ENCODE data around the gene USP37. TPM values are rescaled to one million over a fixed set of nuclear protein-coding genes. Genes with fewer than 3 reads are reported as not detected.

USP37 gene
- total RNA-seq, 1 donor from 2014 or later = 17.8 TPM

GRCh38 chr2:218456849-218457248, 111.3 kb downstream of the USP37 start:
- Mint-ChIP-seq H3K4me1 (no peaks in the 10 kb centered on the region), H3K27ac (no peak overlapping the region), H3K9me3 (no peaks in the 10 kb centered on the region), H3K27me3 (ENCODE audit: low read depth) (no peaks in the 10 kb centered on the region), H3K4me3 (no peak overlapping the region), H3K36me3 (peaks cover 25% of the 10 kb centered on the region)
- DNase-seq (ENCODE audit: low spot score in 2 of 2, unreplicated experiment in 2 of 2) = no peak
- no peak for TF ChIP-seq CTCF (IDR thresholded peaks at IDR 0.05; ENCODE audit: unreplicated experiment)

- TF ChIP-seq CTCF (IDR thresholded peaks at IDR 0.05; ENCODE audit: unreplicated experiment) = no peak
- no peak overlapping the region for H3K27ac Mint-ChIP-seq
- peaks cover 25% of the 10 kb centered on the region for H3K36me3 Mint-ChIP-seq
- H3K4me1 Mint-ChIP-seq = no peaks in the 10 kb centered on the region
- no peak for DNase-seq (ENCODE audit: low spot score in 2 of 2, unreplicated experiment in 2 of 2)
- H3K27me3 Mint-ChIP-seq (ENCODE audit: low read depth) = no peaks in the 10 kb centered on the region
- no peak overlapping the region for H3K4me3 Mint-ChIP-seq
- H3K9me3 Mint-ChIP-seq = no peaks in the 10 kb centered on the region
Observed at GRCh38 chr2:218452079-218452478, 116.1 kb downstream of the USP37 start.

- Mint-ChIP-seq H3K4me1 (peaks cover 3% of the 10 kb centered on the region), H3K36me3 (peaks cover 16% of the 10 kb centered on the region), H3K27me3 (ENCODE audit: low read depth) (no peaks in the 10 kb centered on the region), H3K9me3 (no peaks in the 10 kb centered on the region), H3K4me3 (no peak overlapping the region), H3K27ac (no peak overlapping the region)
- no peak for DNase-seq (ENCODE audit: low spot score in 2 of 2, unreplicated experiment in 2 of 2)
- no peak for TF ChIP-seq CTCF (IDR thresholded peaks at IDR 0.05; ENCODE audit: unreplicated experiment)
Observed at GRCh38 chr2:218448934-218449333, 119.2 kb downstream of the USP37 start.

- no peak overlapping the region for H3K27ac Mint-ChIP-seq
- no peak overlapping the region for H3K4me3 Mint-ChIP-seq
- DNase-seq (ENCODE audit: low spot score in 2 of 2, unreplicated experiment in 2 of 2) = no peak
- H3K9me3 Mint-ChIP-seq = no peaks in the 10 kb centered on the region
- no peak for TF ChIP-seq CTCF (IDR thresholded peaks at IDR 0.05; ENCODE audit: unreplicated experiment)
- H3K36me3 Mint-ChIP-seq = peaks cover 14% of the 10 kb centered on the region
- no peaks in the 10 kb centered on the region for H3K27me3 Mint-ChIP-seq (ENCODE audit: low read depth)
- peaks cover 3% of the 10 kb centered on the region for H3K4me1 Mint-ChIP-seq
Observed at GRCh38 chr2:218447072-218447471, 121.1 kb downstream of the USP37 start.

GRCh38 chr2:218446547-218446946, 121.6 kb downstream of the USP37 start:
- DNase-seq (ENCODE audit: low spot score in 2 of 2, unreplicated experiment in 2 of 2) = no peak
- Mint-ChIP-seq H3K36me3 (peaks cover 14% of the 10 kb centered on the region), H3K27me3 (ENCODE audit: low read depth) (no peaks in the 10 kb centered on the region), H3K27ac (no peak overlapping the region), H3K4me3 (no peak overlapping the region), H3K4me1 (peaks cover 3% of the 10 kb centered on the region), H3K9me3 (no peaks in the 10 kb centered on the region)
- no peak for TF ChIP-seq CTCF (IDR thresholded peaks at IDR 0.05; ENCODE audit: unreplicated experiment)

- DNase-seq (ENCODE audit: low spot score in 2 of 2, unreplicated experiment in 2 of 2) = no peak
- Mint-ChIP-seq H3K4me1 (peaks cover 3% of the 10 kb centered on the region), H3K27me3 (ENCODE audit: low read depth) (no peaks in the 10 kb centered on the region), H3K9me3 (no peaks in the 10 kb centered on the region), H3K36me3 (peaks cover 14% of the 10 kb centered on the region), H3K4me3 (no peak overlapping the region), H3K27ac (no peak overlapping the region)
- TF ChIP-seq CTCF (IDR thresholded peaks at IDR 0.05; ENCODE audit: unreplicated experiment) = no peak
Observed at GRCh38 chr2:218445602-218446001, 122.5 kb downstream of the USP37 start.
